GM23338 (cell line): ENCODE measurements around the gene ST6GALNAC3. TPM values are rescaled to one million over a fixed set of nuclear protein-coding genes. Genes with fewer than 3 reads are reported as not detected.

Experiments used
- ATAC-seq: fragments of 200-7000 bp; cut with Tn5 transposase; 3 replicates; pipeline ENCODE4 v1.9.1; 2020
- DNase-seq: peaks from one replicate; pipeline ENCODE4 v3.0.0-alpha.2; 2015; ENCODE audit warnings: low spot score
- H2AFZ ChIP-seq: fragments of 200-600 bp; sonication (generic); 2 replicates; pipeline ENCODE4 v1.8.0; 2016; ENCODE audit warnings: antibody characterized with exemption, mild to moderate bottlenecking, moderate library complexity
- H3F3A ChIP-seq: fragments of 200-600 bp; sonication (generic); replicated peaks from 2 replicates; pipeline ENCODE4 v1.8.0; 2017; ENCODE audit warnings: antibody characterized with exemption, mixed run types, low read depth
- H3K27ac ChIP-seq: fragments of 200-600 bp; sonication (generic); 2 replicates; pipeline ENCODE4 v1.6.1; 2016; ENCODE audit warnings: low read depth
- H3K27me3 ChIP-seq: fragments of 200-600 bp; sonication (generic); 2 replicates; pipeline ENCODE4 v1.8.0; 2016; ENCODE audit warnings: mild to moderate bottlenecking, mixed run types, moderate library complexity; ENCODE audit not compliant: insufficient read depth
- H3K36me3 ChIP-seq: fragments of 200-600 bp; sonication (generic); 2 replicates; pipeline ENCODE4 v1.8.0; 2016; ENCODE audit warnings: mild to moderate bottlenecking; ENCODE audit not compliant: insufficient read depth
- H3K4me1 ChIP-seq: fragments of 200-600 bp; sonication (generic); 2 replicates; pipeline ENCODE4 v1.8.0; 2016; ENCODE audit warnings: mild to moderate bottlenecking, moderate library complexity; ENCODE audit not compliant: insufficient read depth
- H3K4me2 ChIP-seq: fragments of 200-600 bp; sonication (generic); 2 replicates; pipeline ENCODE4 v1.7.1; 2017; ENCODE audit warnings: mixed run types
- H3K4me3 ChIP-seq: fragments of 200-600 bp; sonication (generic); 2 replicates; pipeline ENCODE4 v1.6.1; 2016; ENCODE audit warnings: mixed run types
- H3K79me2 ChIP-seq: fragments of 200-600 bp; sonication (generic); replicated peaks from 2 replicates; pipeline ENCODE4 v1.8.0; 2017; ENCODE audit warnings: mild to moderate bottlenecking; ENCODE audit not compliant: insufficient read depth
- H3K9me2 ChIP-seq: fragments of 200-600 bp; sonication (generic); 2 replicates; pipeline ENCODE4 v1.8.0; 2017; ENCODE audit not compliant: insufficient read depth
- H4K20me1 ChIP-seq: fragments of 200-600 bp; sonication (generic); replicated peaks from 2 replicates; pipeline ENCODE4 v1.8.0; 2017; ENCODE audit warnings: mild to moderate bottlenecking; ENCODE audit not compliant: insufficient read depth
- H3K27ac Mint-ChIP-seq: 2 replicates; pipeline ENCODE4 v1.8.0; 2020; ENCODE audit warnings: inconsistent platforms, mild to moderate bottlenecking, moderate library complexity, mixed read lengths
- H3K27me3 Mint-ChIP-seq: 3 replicates; pipeline ENCODE4 v1.8.0; 2022; ENCODE audit warnings: low read depth, mild to moderate bottlenecking, moderate library complexity, mixed read lengths, inconsistent platforms; ENCODE audit not compliant: insufficient read depth, poor library complexity
- H3K36me3 Mint-ChIP-seq: 3 replicates; pipeline ENCODE4 v1.8.0; 2021; ENCODE audit warnings: low read depth, mild to moderate bottlenecking, inconsistent platforms, moderate library complexity, mixed read lengths
- H3K4me1 Mint-ChIP-seq: 3 replicates; pipeline ENCODE4 v1.8.0; 2020; ENCODE audit warnings: mild to moderate bottlenecking, inconsistent platforms, mixed read lengths
- H3K4me3 Mint-ChIP-seq: 3 replicates; pipeline ENCODE4 v1.8.0; 2021; ENCODE audit warnings: moderate library complexity, mild to moderate bottlenecking, inconsistent platforms, mixed read lengths
- H3K9me3 Mint-ChIP-seq: 3 replicates; pipeline ENCODE4 v1.8.0; 2020; ENCODE audit warnings: moderate library complexity, mild to moderate bottlenecking, inconsistent platforms, mixed read lengths
- EZH2 ChIP-seq: fragments of 200-600 bp; sonication (generic); IDR thresholded peaks from one replicate; pipeline ENCODE4 v1.8.0; 2017; ENCODE audit warnings: antibody characterized with exemption, mild to moderate bottlenecking, low read depth; ENCODE audit not compliant: unreplicated experiment
- EZH2phosphoT487 ChIP-seq: fragments of 200-600 bp; sonication (generic); IDR thresholded peaks from one replicate; pipeline ENCODE4 v1.8.1; 2018; ENCODE audit warnings: antibody characterized with exemption; ENCODE audit not compliant: unreplicated experiment
- JUNB ChIP-seq: IDR thresholded peaks from one replicate; pipeline ENCODE4 v1.6.1; 2016; ENCODE audit warnings: antibody characterized with exemption; ENCODE audit not compliant: unreplicated experiment
- NANOG ChIP-seq: IDR thresholded peaks from 2 replicates; pipeline ENCODE4 v1.6.1; 2016; ENCODE audit warnings: antibody characterized with exemption, borderline replicate concordance
- STAT1 ChIP-seq: IDR thresholded peaks from one replicate; pipeline ENCODE4 v1.6.1; 2016; ENCODE audit warnings: antibody characterized with exemption; ENCODE audit not compliant: unreplicated experiment
- ZNF114 ChIP-seq: fragments of 250-450 bp; sonication (Bioruptor Pico); IDR thresholded peaks from 2 replicates; pipeline ENCODE4 v1.5.0; 2020; ENCODE audit warnings: mild to moderate bottlenecking, moderate library complexity
- ZNF331 ChIP-seq: fragments of 250-450 bp; sonication (Bioruptor Pico); IDR thresholded peaks from 2 replicates; pipeline ENCODE4 v1.5.0; 2020; ENCODE audit warnings: low read depth, mild to moderate bottlenecking, moderate library complexity
- polyA plus RNA-seq: library from polyadenylated mRNA; unstranded; fragments of >200 nt; fragmentation: Nextera tagmentation; extraction: Ambion mirVana; gene quantifications from 2 replicates; pipeline ENCODE4 v1.2.1, GENCODE V29; 2016
- total RNA-seq: library from RNA; depleted of rRNA; stranded (reverse); fragments of >200 nt; shearing (Covaris generic); gene quantifications from 2 replicates; pipeline ENCODE4 v1.2.3, GENCODE V29; 2014
- TF ChIP-seq, protein P1 (sequence below): fragments of 250-450 bp; sonication (Bioruptor Pico); IDR thresholded peaks from 2 replicates; pipeline ENCODE4 v1.5.0; 2020; ENCODE audit warnings: mild to moderate bottlenecking, moderate library complexity
- TF ChIP-seq, protein P2 (sequence below): IDR thresholded peaks from one replicate; pipeline ENCODE4 v1.6.1; 2018; ENCODE audit warnings: antibody characterized with exemption; ENCODE audit not compliant: unreplicated experiment
- TF ChIP-seq, protein P3 (sequence below): IDR thresholded peaks from 2 replicates; pipeline ENCODE4 v1.6.1; 2016; ENCODE audit warnings: antibody characterized with exemption

The ST6GALNAC3 gene
- total and polyA plus RNA-seq, 2 experiments from 2014 or later = 4.7 to 11.6 TPM

DNA sequence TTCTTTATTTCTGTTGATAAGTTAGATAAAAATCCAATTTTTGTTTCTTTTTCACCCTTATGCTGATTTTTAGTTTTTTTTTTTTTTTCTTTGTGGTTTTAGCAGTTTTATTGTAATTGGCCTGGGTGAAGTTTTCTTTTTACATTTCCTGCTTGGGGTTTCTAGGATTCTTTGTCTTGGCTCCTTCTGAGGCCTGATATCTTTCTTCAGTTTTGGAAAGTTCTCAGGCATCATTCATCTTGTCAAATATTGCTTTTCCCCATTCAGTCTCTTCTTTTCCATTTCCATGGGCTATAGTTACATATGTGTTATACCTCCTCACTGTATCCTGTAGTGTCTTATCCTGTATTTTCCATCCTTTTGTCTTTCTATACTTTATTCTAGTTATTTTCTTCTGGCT, 28.5 kb downstream of the ST6GALNAC3 start:
- no peak overlapping the region for H3K4me2 ChIP-seq
- H3K36me3 ChIP-seq = no peaks in the 10 kb centered on the region
- no peak overlapping the region for H3K27ac ChIP-seq
- TF ChIP-seq NANOG (no peak), EZH2phosphoT487 (no peak), ZNF114 (no peak), EZH2 (no peak), JUNB (no peak), ZNF331 (CRISPR knock-in tag) (no peak), STAT1 (no peak)
- TF ChIP-seq, protein P1, sequence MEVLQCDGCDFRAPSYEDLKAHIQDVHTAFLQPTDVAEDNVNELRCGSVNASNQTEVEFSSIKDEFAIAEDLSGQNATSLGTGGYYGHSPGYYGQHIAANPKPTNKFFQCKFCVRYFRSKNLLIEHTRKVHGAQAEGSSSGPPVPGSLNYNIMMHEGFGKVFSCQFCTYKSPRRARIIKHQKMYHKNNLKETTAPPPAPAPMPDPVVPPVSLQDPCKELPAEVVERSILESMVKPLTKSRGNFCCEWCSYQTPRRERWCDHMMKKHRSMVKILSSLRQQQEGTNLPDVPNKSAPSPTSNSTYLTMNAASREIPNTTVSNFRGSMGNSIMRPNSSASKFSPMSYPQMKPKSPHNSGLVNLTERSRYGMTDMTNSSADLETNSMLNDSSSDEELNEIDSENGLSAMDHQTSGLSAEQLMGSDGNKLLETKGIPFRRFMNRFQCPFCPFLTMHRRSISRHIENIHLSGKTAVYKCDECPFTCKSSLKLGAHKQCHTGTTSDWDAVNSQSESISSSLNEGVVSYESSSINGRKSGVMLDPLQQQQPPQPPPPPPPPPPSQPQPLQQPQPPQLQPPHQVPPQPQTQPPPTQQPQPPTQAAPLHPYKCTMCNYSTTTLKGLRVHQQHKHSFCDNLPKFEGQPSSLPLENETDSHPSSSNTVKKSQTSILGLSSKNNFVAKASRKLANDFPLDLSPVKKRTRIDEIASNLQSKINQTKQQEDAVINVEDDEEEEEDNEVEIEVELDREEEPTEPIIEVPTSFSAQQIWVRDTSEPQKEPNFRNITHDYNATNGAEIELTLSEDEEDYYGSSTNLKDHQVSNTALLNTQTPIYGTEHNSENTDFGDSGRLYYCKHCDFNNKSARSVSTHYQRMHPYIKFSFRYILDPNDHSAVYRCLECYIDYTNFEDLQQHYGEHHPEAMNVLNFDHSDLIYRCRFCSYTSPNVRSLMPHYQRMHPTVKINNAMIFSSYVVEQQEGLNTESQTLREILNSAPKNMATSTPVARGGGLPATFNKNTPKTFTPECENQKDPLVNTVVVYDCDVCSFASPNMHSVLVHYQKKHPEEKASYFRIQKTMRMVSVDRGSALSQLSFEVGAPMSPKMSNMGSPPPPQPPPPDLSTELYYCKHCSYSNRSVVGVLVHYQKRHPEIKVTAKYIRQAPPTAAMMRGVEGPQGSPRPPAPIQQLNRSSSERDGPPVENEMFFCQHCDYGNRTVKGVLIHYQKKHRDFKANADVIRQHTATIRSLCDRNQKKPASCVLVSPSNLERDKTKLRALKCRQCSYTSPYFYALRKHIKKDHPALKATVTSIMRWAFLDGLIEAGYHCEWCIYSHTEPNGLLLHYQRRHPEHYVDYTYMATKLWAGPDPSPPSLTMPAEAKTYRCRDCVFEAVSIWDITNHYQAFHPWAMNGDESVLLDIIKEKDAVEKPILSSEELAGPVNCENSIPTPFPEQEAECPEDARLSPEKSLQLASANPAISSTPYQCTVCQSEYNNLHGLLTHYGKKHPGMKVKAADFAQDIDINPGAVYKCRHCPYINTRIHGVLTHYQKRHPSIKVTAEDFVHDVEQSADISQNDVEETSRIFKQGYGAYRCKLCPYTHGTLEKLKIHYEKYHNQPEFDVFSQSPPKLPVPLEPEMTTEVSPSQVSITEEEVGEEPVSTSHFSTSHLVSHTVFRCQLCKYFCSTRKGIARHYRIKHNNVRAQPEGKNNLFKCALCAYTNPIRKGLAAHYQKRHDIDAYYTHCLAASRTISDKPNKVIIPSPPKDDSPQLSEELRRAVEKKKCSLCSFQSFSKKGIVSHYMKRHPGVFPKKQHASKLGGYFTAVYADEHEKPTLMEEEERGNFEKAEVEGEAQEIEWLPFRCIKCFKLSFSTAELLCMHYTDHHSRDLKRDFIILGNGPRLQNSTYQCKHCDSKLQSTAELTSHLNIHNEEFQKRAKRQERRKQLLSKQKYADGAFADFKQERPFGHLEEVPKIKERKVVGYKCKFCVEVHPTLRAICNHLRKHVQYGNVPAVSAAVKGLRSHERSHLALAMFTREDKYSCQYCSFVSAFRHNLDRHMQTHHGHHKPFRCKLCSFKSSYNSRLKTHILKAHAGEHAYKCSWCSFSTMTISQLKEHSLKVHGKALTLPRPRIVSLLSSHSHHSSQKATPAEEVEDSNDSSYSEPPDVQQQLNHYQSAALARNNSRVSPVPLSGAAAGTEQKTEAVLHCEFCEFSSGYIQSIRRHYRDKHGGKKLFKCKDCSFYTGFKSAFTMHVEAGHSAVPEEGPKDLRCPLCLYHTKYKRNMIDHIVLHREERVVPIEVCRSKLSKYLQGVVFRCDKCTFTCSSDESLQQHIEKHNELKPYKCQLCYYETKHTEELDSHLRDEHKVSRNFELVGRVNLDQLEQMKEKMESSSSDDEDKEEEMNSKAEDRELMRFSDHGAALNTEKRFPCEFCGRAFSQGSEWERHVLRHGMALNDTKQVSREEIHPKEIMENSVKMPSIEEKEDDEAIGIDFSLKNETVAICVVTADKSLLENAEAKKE = no peak
- TF ChIP-seq, protein P2, sequence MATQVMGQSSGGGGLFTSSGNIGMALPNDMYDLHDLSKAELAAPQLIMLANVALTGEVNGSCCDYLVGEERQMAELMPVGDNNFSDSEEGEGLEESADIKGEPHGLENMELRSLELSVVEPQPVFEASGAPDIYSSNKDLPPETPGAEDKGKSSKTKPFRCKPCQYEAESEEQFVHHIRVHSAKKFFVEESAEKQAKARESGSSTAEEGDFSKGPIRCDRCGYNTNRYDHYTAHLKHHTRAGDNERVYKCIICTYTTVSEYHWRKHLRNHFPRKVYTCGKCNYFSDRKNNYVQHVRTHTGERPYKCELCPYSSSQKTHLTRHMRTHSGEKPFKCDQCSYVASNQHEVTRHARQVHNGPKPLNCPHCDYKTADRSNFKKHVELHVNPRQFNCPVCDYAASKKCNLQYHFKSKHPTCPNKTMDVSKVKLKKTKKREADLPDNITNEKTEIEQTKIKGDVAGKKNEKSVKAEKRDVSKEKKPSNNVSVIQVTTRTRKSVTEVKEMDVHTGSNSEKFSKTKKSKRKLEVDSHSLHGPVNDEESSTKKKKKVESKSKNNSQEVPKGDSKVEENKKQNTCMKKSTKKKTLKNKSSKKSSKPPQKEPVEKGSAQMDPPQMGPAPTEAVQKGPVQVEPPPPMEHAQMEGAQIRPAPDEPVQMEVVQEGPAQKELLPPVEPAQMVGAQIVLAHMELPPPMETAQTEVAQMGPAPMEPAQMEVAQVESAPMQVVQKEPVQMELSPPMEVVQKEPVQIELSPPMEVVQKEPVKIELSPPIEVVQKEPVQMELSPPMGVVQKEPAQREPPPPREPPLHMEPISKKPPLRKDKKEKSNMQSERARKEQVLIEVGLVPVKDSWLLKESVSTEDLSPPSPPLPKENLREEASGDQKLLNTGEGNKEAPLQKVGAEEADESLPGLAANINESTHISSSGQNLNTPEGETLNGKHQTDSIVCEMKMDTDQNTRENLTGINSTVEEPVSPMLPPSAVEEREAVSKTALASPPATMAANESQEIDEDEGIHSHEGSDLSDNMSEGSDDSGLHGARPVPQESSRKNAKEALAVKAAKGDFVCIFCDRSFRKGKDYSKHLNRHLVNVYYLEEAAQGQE = no peak
- TF ChIP-seq, protein P3, sequence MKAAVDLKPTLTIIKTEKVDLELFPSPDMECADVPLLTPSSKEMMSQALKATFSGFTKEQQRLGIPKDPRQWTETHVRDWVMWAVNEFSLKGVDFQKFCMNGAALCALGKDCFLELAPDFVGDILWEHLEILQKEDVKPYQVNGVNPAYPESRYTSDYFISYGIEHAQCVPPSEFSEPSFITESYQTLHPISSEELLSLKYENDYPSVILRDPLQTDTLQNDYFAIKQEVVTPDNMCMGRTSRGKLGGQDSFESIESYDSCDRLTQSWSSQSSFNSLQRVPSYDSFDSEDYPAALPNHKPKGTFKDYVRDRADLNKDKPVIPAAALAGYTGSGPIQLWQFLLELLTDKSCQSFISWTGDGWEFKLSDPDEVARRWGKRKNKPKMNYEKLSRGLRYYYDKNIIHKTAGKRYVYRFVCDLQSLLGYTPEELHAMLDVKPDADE = no peak
- no peaks in the 10 kb centered on the region for H3K9me2 ChIP-seq
- Mint-ChIP-seq H3K27me3 (peaks cover 2% of the 10 kb centered on the region), H3K27ac (peak overlapping the region; percentile 46; the same call in 1 of the 2 replicates), H3K36me3 (peaks cover 2% of the 10 kb centered on the region; the same call in 1 of the 3 replicates), H3K4me3 (no peak overlapping the region), H3K4me1 (peaks cover 62% of the 10 kb centered on the region), H3K9me3 (no peaks in the 10 kb centered on the region)
- peaks cover 18% of the 10 kb centered on the region for H3K79me2 ChIP-seq
- H3K27me3 ChIP-seq = no peaks in the 10 kb centered on the region
- H3F3A ChIP-seq = no peaks in the 10 kb centered on the region
- H3K4me1 ChIP-seq = peaks cover 21% of the 10 kb centered on the region
- no peak overlapping the region for H2AFZ ChIP-seq
- no peak for ATAC-seq
- no peaks in the 10 kb centered on the region for H4K20me1 ChIP-seq
- H3K4me3 ChIP-seq = no peak overlapping the region
- DNase-seq = no peak
